ENCODE results near the gene SCD5.

SCD5 gene

GRCh38 chr4:82713856-82714255 lies 84.7 kb downstream of the SCD5 start:
- H3K79me2 ChIP-seq (ENCODE audit: insufficient read depth, low read depth) = no peaks in the 10 kb centered on the region
- H3K4me1 ChIP-seq (ENCODE audit: low read depth, poor library complexity, severe bottlenecking) = no peaks in the 10 kb centered on the region
- no peak overlapping the region for H3K9ac ChIP-seq
- H3K4me2 ChIP-seq = no peak overlapping the region
- H3K27ac ChIP-seq = no peak overlapping the region
- no peaks in the 10 kb centered on the region for H3K27me3 ChIP-seq (ENCODE audit: insufficient read depth, low read depth)
- H3K4me3 ChIP-seq (IDR thresholded peaks at IDR 0.05; ENCODE audit: insufficient read depth, low read depth, low read length) = no peak overlapping the region
- TF ChIP-seq CTCF (conservative IDR thresholded peaks at IDR 0.05; ENCODE audit: low read depth, low read length) = no peak
- H3K36me3 ChIP-seq (ENCODE audit: insufficient read depth) = no peaks in the 10 kb centered on the region
- H4K20me1 ChIP-seq (ENCODE audit: insufficient read depth) = no peaks in the 10 kb centered on the region
- H2AFZ ChIP-seq (ENCODE audit: low read depth) = no peak overlapping the region

- TF ChIP-seq CTCF (conservative IDR thresholded peaks at IDR 0.05; ENCODE audit: low read depth, low read length) = no peak
- Histone ChIP-seq H3K27ac (no peak overlapping the region), H3K9ac (no peak overlapping the region), H3K4me1 (ENCODE audit: low read depth, poor library complexity, severe bottlenecking) (peaks cover 4% of the 10 kb centered on the region), H3K36me3 (ENCODE audit: insufficient read depth) (no peaks in the 10 kb centered on the region), H4K20me1 (ENCODE audit: insufficient read depth) (no peaks in the 10 kb centered on the region), H3K79me2 (ENCODE audit: insufficient read depth, low read depth) (no peaks in the 10 kb centered on the region), H3K4me3 (IDR thresholded peaks at IDR 0.05; ENCODE audit: insufficient read depth, low read depth, low read length) (no peak overlapping the region), H3K27me3 (ENCODE audit: insufficient read depth, low read depth) (no peaks in the 10 kb centered on the region), H3K4me2 (no peak overlapping the region), H2AFZ (ENCODE audit: low read depth) (no peak overlapping the region)
Measured at GRCh38 chr4:82712561-82712960, 86.0 kb downstream of the SCD5 start.

- no peaks in the 10 kb centered on the region for H3K79me2 ChIP-seq (ENCODE audit: insufficient read depth, low read depth)
- H3K4me2 ChIP-seq = no peak overlapping the region
- no peaks in the 10 kb centered on the region for H3K27me3 ChIP-seq (ENCODE audit: insufficient read depth, low read depth)
- no peak overlapping the region for H3K9ac ChIP-seq
- no peak overlapping the region for H2AFZ ChIP-seq (ENCODE audit: low read depth)
- no peaks in the 10 kb centered on the region for H4K20me1 ChIP-seq (ENCODE audit: insufficient read depth)
- H3K36me3 ChIP-seq (ENCODE audit: insufficient read depth) = no peaks in the 10 kb centered on the region
- no peak overlapping the region for H3K4me3 ChIP-seq (IDR thresholded peaks at IDR 0.05; ENCODE audit: insufficient read depth, low read depth, low read length)
- no peak for TF ChIP-seq CTCF (conservative IDR thresholded peaks at IDR 0.05; ENCODE audit: low read depth, low read length)
- H3K27ac ChIP-seq = no peak overlapping the region
- H3K4me1 ChIP-seq (ENCODE audit: low read depth, poor library complexity, severe bottlenecking) = peaks cover 17% of the 10 kb centered on the region
Measured at GRCh38 chr4:82711158-82711785, 87.3 kb downstream of the SCD5 start.

GRCh38 chr4:82710197-82710929 lies 88.2 kb downstream of the SCD5 start:
- Histone ChIP-seq H3K36me3 (ENCODE audit: insufficient read depth) (no peaks in the 10 kb centered on the region), H3K9ac (no peak overlapping the region), H2AFZ (ENCODE audit: low read depth) (no peak overlapping the region), H3K27me3 (ENCODE audit: insufficient read depth, low read depth) (no peaks in the 10 kb centered on the region), H3K4me3 (IDR thresholded peaks at IDR 0.05; ENCODE audit: insufficient read depth, low read depth, low read length) (no peak overlapping the region), H3K27ac (no peak overlapping the region), H4K20me1 (ENCODE audit: insufficient read depth) (no peaks in the 10 kb centered on the region), H3K4me1 (ENCODE audit: low read depth, poor library complexity, severe bottlenecking) (peaks cover 26% of the 10 kb centered on the region), H3K4me2 (no peak overlapping the region), H3K79me2 (ENCODE audit: insufficient read depth, low read depth) (no peaks in the 10 kb centered on the region)
- no peak for TF ChIP-seq CTCF (conservative IDR thresholded peaks at IDR 0.05; ENCODE audit: low read depth, low read length)
